Neuron (in vitro differentiated cells): ENCODE data around the gene POLR1E.
"Not testable (repeated sequence)": the region's sequence is repeated elsewhere in the genome, so short reads cannot be mapped to it uniquely, and the experiment has no call there.

ENCODE experiments used
- H2AFZ ChIP-seq: one replicate; pipeline ENCODE4 v1.6.1; 2013; ENCODE audit warnings: low read depth, mild to moderate bottlenecking, inconsistent platforms, low read length, moderate library complexity
- H3K27me3 ChIP-seq: one replicate; pipeline ENCODE4 v1.6.1; 2013; ENCODE audit warnings: low read length; ENCODE audit not compliant: insufficient read depth
- H3K36me3 ChIP-seq: one replicate; pipeline ENCODE4 v1.6.1; 2013; ENCODE audit warnings: low read length; ENCODE audit not compliant: insufficient read depth
- H3K4me1 ChIP-seq: one replicate; pipeline ENCODE4 v1.6.1; 2013; ENCODE audit warnings: low read length; ENCODE audit not compliant: insufficient read depth
- H3K4me3 ChIP-seq: 2 replicates; pipeline ENCODE4 v1.5.1; 2013; ENCODE audit warnings: mild to moderate bottlenecking, low read length, moderate library complexity
- H3K9me3 ChIP-seq: one replicate; pipeline ENCODE4 v1.6.1; 2013; ENCODE audit warnings: low read length

Gene POLR1E

DNA sequence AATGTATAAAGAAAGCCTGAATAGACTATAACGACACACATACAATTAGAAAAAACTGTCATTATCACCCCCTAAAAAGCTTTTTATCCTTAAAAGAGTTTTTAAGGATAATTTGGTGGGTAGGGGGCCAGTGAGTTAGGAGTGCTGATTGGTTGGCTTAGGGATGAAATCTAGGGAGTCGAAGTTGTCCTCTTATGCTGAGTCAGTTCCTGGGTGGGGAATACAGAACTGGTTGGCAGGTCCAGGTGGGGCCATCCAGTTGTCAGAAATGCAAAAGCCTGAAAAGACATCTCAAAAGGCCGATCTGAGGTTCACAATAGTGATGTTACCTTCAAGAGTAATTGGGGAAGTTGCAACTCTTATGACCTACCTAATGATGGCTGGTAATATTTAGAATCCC lies 34.1 kb upstream of the POLR1E start:
- Histone ChIP-seq H3K4me1 (no peaks in the 10 kb centered on the region), H2AFZ (no peak overlapping the region), H3K9me3 (peaks cover 4% of the 10 kb centered on the region), H3K36me3 (peaks cover 3% of the 10 kb centered on the region), H3K27me3 (no peaks in the 10 kb centered on the region), H3K4me3 (no peak overlapping the region)

DNA sequence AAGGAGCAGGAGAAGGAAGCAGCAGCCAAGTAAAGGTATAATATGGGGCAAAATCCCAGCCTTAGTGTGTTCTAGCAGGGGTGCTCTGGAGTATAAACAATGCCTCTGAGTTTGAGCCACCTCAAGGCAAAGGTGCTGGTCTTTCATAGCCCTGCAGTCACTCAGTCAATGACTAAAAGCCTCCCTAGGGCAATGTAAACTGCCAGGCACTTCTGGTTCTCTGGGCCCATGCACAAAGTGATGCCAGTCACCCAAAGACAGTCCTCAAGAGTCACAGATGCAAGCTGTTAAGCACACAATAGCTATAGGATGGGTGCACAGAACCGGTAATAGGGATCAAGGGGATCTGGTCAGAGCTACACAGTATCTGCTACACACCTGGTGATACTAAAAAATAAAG lies 33.1 kb upstream of the POLR1E start:
- Histone ChIP-seq H3K27me3 (no peaks in the 10 kb centered on the region), H3K4me3 (no peak overlapping the region), H2AFZ (no peak overlapping the region), H3K4me1 (no peaks in the 10 kb centered on the region), H3K36me3 (peaks cover 3% of the 10 kb centered on the region), H3K9me3 (peaks cover 4% of the 10 kb centered on the region)

DNA sequence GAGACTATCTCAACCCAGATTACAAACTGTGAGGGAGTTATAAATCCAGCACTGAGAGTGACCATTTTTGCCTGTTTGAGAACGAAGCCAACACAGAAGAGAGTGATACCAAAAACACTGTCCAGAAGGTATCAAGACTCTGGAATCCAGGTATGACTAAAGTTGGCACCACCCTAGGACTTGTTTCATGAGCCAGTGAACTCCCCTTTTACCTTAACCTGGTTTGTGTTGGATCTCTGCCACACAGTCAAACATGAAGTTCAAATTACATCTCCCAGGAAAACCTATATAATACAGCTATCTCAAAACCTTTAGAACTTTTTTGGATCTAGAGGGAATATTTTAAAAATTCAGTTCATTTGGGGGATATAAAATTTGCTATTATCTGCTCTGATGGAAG lies 31.9 kb upstream of the POLR1E start:
- Histone ChIP-seq H3K9me3 (peaks cover 4% of the 10 kb centered on the region), H3K4me1 (no peaks in the 10 kb centered on the region), H3K27me3 (no peaks in the 10 kb centered on the region), H3K4me3 (no peak overlapping the region), H2AFZ (no peak overlapping the region), H3K36me3 (no peaks in the 10 kb centered on the region)

DNA sequence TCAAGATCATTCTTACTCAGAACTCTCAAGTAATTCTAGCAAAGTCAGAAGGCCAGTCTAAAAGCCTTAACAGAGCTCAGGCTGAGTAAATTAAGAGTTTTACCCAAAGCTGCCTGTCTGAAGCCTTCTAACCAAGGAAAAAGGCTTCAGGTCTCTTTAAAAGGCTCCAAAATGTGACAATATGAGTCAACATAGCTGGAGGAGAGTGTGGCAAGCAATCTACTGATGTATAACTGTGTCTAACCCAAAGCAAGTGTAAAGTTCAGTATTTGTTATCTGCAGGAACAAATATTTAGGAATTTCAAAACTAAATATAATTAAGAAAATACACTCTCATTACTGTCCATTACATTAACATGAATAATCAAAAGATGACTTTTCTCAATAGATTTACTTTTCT lies 31.5 kb upstream of the POLR1E start:
- H3K4me3 ChIP-seq = no peak overlapping the region
- no peaks in the 10 kb centered on the region for H3K27me3 ChIP-seq
- no peaks in the 10 kb centered on the region for H3K36me3 ChIP-seq
- H3K9me3 ChIP-seq = peaks cover 4% of the 10 kb centered on the region
- no peak overlapping the region for H2AFZ ChIP-seq
- H3K4me1 ChIP-seq = no peaks in the 10 kb centered on the region

DNA sequence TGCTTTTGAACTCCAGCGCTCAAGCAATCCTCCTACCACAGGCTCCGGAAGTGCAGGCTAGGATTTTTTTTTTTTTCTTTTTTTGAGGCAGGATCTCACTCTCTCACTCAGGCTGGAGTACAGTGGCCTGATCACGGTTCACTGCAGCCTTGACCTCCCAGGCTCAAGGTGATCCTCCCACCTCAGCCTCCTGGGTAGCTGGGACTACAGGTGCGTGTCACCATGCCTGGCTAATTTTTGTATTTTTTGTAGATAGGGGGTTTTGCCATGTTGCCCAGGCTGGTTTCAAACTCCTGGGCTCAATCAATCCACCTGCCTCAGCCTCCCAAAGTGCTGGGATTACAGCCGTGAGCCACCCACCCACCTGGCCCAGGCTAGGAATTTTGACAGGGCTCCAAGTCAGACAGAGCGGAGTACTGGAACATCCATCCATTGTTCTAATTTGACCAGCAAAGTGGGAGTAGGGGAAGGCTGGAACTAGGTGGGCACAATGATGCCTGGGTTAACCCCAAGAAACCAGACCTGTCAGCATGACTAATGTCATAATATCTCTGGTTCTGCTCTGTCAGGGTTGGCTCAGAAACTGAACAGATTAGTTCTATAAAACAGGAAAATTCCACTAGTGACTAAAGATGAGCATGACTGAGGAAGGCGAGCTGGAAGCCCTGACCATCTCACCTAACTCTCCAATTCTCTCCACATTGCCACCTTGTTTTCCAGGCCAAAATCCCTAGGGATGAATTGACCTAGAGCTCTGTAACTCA lies 29.7 kb upstream of the POLR1E start:
- no peaks in the 10 kb centered on the region for H3K36me3 ChIP-seq
- no peak overlapping the region for H2AFZ ChIP-seq
- H3K4me3 ChIP-seq = no peak overlapping the region
- peaks cover 4% of the 10 kb centered on the region for H3K9me3 ChIP-seq
- H3K27me3 ChIP-seq = no peaks in the 10 kb centered on the region
- H3K4me1 ChIP-seq = no peaks in the 10 kb centered on the region

DNA sequence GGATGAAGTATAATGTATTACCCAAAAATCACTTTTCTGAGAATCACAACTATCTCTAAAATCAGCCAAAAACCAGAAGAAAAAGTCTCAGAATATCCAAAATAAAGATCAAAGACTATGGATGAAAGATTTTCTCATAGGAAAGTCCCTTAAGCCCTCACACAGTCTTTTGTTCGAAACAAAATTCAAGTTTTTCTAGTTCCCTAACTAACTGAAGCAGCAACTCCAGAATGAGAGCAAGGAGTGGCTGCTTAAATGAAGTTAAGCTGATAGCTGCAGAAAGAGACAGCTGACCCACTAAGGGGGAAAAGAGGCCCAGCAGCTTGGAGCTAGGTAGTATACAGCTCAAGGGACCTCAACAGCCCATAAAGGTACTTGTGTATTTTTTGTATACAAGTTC lies 28.9 kb upstream of the POLR1E start:
- H3K4me1 ChIP-seq = no peaks in the 10 kb centered on the region
- no peak overlapping the region for H3K4me3 ChIP-seq
- H2AFZ ChIP-seq = no peak overlapping the region
- H3K36me3 ChIP-seq = no peaks in the 10 kb centered on the region
- H3K27me3 ChIP-seq = no peaks in the 10 kb centered on the region
- H3K9me3 ChIP-seq = peaks cover 4% of the 10 kb centered on the region

DNA sequence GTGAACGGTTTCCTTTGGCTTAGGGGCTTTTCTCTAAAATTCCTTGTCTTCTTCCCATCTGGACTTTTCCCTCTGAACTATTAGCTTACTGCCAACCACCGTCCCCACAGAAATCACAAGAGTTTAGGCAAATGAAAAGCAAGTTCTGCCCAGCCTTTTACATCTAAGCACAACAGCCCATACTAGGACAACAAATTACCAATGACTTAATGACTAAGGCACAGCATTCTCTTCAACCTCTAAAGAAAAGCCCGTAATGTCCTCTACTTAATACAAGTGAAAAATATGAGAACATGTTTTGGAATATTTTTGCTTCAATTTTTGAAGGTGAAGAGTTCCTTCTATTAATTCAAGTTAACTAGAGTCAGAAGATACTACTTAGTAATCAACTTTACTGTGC lies 21.7 kb upstream of the POLR1E start:
- no peaks in the 10 kb centered on the region for H3K9me3 ChIP-seq
- H3K36me3 ChIP-seq = no peaks in the 10 kb centered on the region
- H3K27me3 ChIP-seq = no peaks in the 10 kb centered on the region
- no peak overlapping the region for H2AFZ ChIP-seq
- peaks cover 21% of the 10 kb centered on the region for H3K4me1 ChIP-seq
- peak overlapping the region; percentile 86 for H3K4me3 ChIP-seq

DNA sequence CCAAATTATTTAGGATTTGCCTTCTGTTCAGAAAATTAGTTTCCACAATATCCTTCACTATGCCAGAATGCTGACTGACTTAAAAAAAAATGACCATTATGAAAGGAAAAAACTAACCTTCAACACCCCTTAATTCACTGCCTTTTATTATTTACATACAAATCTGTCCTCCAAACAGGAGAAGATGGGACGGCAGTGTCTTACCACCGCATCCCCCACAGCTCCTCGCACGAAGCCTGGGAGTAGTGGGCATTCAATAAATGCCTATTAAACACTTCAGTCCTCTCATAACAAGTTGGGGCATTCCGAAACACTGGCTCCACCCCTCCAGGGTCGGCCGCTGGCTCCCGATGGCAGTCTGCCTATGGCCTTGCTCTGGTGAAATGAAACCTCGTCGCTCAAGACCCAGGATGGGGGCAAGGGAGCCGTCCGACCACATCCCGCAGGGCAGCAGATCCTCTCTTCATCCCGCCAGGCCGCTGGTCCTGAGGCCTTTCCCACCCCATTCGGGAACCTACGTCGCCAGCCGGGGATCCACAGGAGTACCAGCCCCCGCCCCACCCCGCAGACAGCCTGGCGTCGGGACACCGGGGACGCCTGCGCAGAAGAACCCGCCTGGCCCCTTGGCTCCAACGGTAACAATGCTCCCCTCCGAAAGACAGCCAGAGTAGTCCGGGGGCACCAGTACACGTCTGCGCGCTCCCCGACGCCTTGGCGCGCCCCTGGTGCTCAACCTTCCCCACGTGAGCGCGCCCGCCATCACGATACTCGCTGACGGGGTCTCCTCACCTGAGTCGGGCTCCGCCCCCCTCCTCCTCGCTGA lies 21.1 kb upstream of the POLR1E start:
- Histone ChIP-seq H3K36me3 (no peaks in the 10 kb centered on the region), H3K4me1 (peaks cover 21% of the 10 kb centered on the region), H3K4me3 (peak overlapping the region; percentile 86), H3K27me3 (no peaks in the 10 kb centered on the region), H3K9me3 (no peaks in the 10 kb centered on the region), H2AFZ (peak overlapping the region; percentile 1)

DNA sequence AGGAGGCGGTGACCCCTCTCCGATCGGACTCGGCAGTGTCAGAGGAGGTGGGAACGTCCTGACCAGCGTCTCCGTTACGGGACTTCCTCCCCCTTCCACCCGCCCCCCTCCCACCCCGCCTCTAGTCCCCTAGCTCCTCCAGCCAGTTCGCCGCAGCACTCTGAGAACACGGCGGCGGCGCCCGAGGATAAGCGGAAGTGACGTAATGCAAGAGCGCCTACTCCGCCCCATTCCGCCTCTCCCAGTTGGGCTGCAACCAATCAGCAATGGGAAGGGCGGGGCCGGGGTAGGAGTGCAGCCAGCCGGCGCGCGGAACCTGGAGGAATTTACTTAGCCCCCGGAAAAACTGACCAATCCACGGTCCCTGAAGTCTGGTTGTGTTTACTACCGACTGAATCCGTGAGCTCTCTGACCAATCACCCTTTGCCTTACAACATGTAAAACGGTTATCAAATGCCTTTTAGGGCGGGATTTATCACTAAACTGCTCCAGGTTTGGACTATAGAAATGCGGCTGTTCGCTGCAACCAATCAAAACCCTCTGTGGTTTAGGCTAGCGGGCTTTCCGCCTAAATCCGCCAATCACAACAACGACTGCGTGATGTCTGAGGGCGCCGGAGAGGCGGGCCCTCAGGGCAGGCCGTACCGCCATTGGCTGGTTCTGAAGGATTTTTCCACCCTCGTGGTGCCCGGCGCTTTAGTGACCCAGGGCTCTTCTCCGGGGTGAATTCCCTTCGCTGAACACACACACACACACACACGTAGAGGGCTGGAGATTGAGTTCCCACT lies 20.3 kb upstream of the POLR1E start, which contains the start of gene ZBTB5:
Gene ZBTB5 (minus strand): TSS at position 202 of the 788 bp plus-strand sequence. CDS start 22,899 bp downstream, outside the sequence.
- H2AFZ ChIP-seq = peak within 1 kb of the TSS; percentile 97
- H3K9me3 ChIP-seq = no peaks in the 10 kb centered on the region
- H3K27me3 ChIP-seq = no peaks in the 10 kb centered on the region
- peaks cover 21% of the 10 kb centered on the region for H3K4me1 ChIP-seq
- no peaks in the 10 kb centered on the region for H3K36me3 ChIP-seq
- peak within 1 kb of the TSS; percentile 86 for H3K4me3 ChIP-seq

DNA sequence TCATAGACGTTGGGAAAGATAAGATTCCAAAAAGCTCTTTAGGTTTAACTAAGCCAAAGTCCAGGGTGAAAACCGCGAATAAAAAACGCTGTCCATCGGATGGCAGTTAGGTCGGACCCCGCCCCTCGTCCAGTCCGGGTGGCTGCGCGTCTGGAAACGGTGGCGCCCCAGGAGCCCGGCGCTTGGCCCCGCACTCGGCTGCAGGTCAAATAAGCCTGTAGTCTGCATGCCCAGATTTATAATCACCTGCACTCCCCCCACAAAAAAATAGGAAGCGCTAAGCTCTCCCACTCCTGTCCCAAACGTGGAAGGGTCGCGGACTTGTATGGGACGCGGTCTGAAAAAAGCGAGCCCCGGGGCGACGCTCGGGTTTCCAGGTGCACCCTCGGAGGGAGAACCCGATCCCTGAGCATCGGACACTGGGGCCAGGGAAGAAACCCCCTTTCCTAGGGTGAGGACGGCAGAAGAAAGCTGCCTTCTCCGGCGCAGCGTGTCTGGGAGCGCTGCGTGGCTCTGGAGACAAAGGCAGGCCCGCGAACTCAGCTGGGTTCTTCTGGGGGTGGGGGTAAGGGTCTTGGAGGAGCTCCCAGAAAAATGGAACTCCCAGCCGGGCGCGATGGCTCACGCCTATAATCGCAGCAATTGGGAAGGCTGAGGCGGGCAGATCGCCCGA lies 19.6 kb upstream of the POLR1E start:
- Histone ChIP-seq H3K9me3 (no peaks in the 10 kb centered on the region), H3K27me3 (no peaks in the 10 kb centered on the region), H3K36me3 (no peaks in the 10 kb centered on the region), H2AFZ (peak overlapping the region; percentile 97), H3K4me3 (peak overlapping the region; percentile 86), H3K4me1 (peaks cover 21% of the 10 kb centered on the region)

DNA sequence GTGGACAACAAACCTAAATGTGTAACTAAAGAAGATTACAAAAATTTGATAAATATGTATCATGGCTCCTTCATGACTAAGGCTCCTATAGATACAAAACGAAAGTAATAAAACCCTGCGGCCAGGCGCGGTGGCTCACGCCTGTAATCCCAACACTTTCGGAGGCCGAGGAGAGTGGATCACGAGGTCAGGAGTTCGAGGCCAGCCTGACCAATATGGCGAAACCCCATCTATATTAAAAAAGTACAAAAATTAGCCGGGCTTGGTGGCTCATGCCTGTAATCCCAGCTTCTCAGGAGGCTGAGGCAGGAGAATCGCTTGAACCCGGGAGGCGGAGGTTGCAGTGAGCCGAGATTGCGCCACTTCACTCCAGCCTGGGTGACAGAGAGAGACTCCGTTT lies 18.2 kb upstream of the POLR1E start:
- H3K27me3 ChIP-seq, H3K36me3 ChIP-seq, H2AFZ ChIP-seq: not testable (repeated sequence)

DNA sequence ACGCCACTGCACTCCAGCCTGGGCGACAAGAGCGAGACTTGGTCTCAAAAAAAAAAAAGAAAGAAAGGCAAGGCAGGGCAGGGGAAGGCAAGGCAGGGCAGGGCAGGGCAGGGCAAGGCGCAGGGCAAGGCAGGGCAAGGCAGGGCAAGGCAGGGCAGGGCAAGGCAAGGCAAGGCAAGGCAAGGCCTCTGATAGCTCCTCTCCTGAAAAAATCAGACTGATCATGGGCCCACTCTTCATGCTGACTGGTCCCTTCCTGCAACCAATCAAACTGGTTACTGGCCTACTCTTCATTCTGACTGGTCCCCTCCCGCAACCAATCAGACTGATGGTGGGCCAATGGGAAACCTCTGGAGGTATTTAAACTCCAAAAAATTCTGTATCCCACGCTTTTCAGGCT lies 17.1 kb upstream of the POLR1E start:
- H2AFZ ChIP-seq = no peak overlapping the region

More for the DNA sequence above, 18.2 kb upstream of the POLR1E start:
- not testable (repeated sequence) for H3K9me3 ChIP-seq, H3K4me3 ChIP-seq
- H3K4me1 ChIP-seq = peaks cover 25% of the 10 kb centered on the region

More for the DNA sequence above, 17.1 kb upstream of the POLR1E start:
- Histone ChIP-seq H3K4me3 (no peak overlapping the region), H3K36me3 (no peaks in the 10 kb centered on the region), H3K4me1 (peaks cover 18% of the 10 kb centered on the region), H3K27me3 (no peaks in the 10 kb centered on the region), H3K9me3 (peaks cover under 1% of the 10 kb centered on the region)
